GM12878 (cell line): Measurements from ENCODE around the gene RAB23. TPM values are rescaled to one million over a fixed set of nuclear protein-coding genes. Genes with fewer than 3 reads are reported as not detected.
A peak's percentile ranks its signal among the peaks of the same experiment; 100 is the strongest.

ENCODE experiments used
- ATAC-seq: fragments of 200-7000 bp; cut with Tn5 transposase; 3 replicates; pipeline ENCODE4 v1.9.1; 2020; ENCODE audit warnings: mild to moderate bottlenecking, moderate library complexity
- BruUV-seq: library from RNA; stranded (reverse); fragments of 400-500 nt; replicated peaks from 2 replicates; lab custom pipeline; 2021; lab: Mats Ljungman, UMichigan
- CTCF ChIA-PET: fragments of 300-600 bp; sonication (Branson Sonifier 250); formaldehyde crosslinking; extraction: SDS; loops from one replicate; lab custom pipeline; 2021; ENCODE audit warnings: inconsistent platforms; lab: Yijun Ruan, JAX
- POLR2A ChIA-PET: fragments of 350-600 bp; formaldehyde crosslinking; extraction: SDS; loops from one replicate; lab custom pipeline; 2021; ENCODE audit warnings: inconsistent platforms; lab: Charles Lee
- RAD21 ChIA-PET: fragments of 300-600 bp; sonication (Branson Sonifier 250); formaldehyde crosslinking; loops from one replicate; lab custom pipeline; 2023; ENCODE audit warnings: antibody characterized with exemption; ENCODE audit not compliant: unreplicated experiment; lab: Charles Lee
- SMC1A ChIA-PET: fragments of 300-600 bp; sonication (Branson Sonifier 250); formaldehyde crosslinking; loops from one replicate; lab custom pipeline; 2023; ENCODE audit not compliant: unreplicated experiment, uncharacterized antibody; lab: Charles Lee
- DNase-seq: peaks from one replicate; pipeline ENCODE4 v3.0.0-alpha.2; 2011; ENCODE audit warnings: low read depth, low spot score
- FAIRE-seq: peaks from 3 replicates; lab custom pipeline; 2011; peaks lifted over from hg19 to GRCh38; lab: Jason Lieb, UNC
- H2AFZ ChIP-seq: 2 replicates; pipeline ENCODE4 v1.6.0; 2011; ENCODE audit warnings: low read depth, low read length, control low read depth; ENCODE audit not compliant: control insufficient read depth
- H3K27ac ChIP-seq: 2 replicates; pipeline ENCODE4 v1.5.1; 2011; ENCODE audit warnings: control low read depth; ENCODE audit not compliant: control insufficient read depth, insufficient read depth
- H3K27me3 ChIP-seq, 2 experiments: replicated peaks in 1 of 2; 2 replicates each; pipeline versions ENCODE4 v1.6.0 to v1.6.1; 2011; ENCODE audit warnings: low read length in 1 of 2; ENCODE audit not compliant: control insufficient read depth in 2 of 2, insufficient read depth in 2 of 2
- H3K36me3 ChIP-seq, 2 experiments: 2 replicates each; pipeline ENCODE4 v1.5.1; 2011; ENCODE audit warnings: low read length in 1 of 2; ENCODE audit not compliant: control insufficient read depth in 2 of 2, insufficient read depth in 2 of 2
- H3K4me1 ChIP-seq: 2 replicates; pipeline ENCODE4 v1.6.1; 2011; ENCODE audit warnings: mild to moderate bottlenecking, low read length, moderate library complexity, mixed read lengths; ENCODE audit not compliant: control insufficient read depth, insufficient read depth
- H3K4me2 ChIP-seq: 2 replicates; pipeline ENCODE4 v1.6.0; 2011; ENCODE audit warnings: control low read depth; ENCODE audit not compliant: control insufficient read depth, insufficient read depth
- H3K4me3 ChIP-seq: fragments of 200-600 bp; sonication (generic); 2 replicates; pipeline ENCODE4 v1.5.1; 2016
- H3K79me2 ChIP-seq: 2 replicates; pipeline ENCODE4 v1.6.0; 2011; ENCODE audit warnings: low read length; ENCODE audit not compliant: control insufficient read depth, insufficient read depth
- H3K9ac ChIP-seq: 2 replicates; pipeline ENCODE4 v1.8.0; 2011; ENCODE audit warnings: low read length, control low read depth, mixed read lengths; ENCODE audit not compliant: control insufficient read depth, insufficient read depth
- H3K9me3 ChIP-seq: replicated peaks from 3 replicates; pipeline ENCODE4 v1.5.1; 2011; ENCODE audit warnings: mild to moderate bottlenecking, low read length; ENCODE audit not compliant: control insufficient read depth, insufficient read depth
- H4K20me1 ChIP-seq: 2 replicates; pipeline ENCODE4 v1.6.0; 2011; ENCODE audit not compliant: control insufficient read depth, insufficient read depth
- ASH2L ChIP-seq: fragments of 300-600, 200-600 bp; sonication (generic); IDR thresholded peaks from 2 replicates; pipeline ENCODE4 v1.6.1; 2017; ENCODE audit warnings: low read depth, mild to moderate bottlenecking, borderline replicate concordance
- CHD2 ChIP-seq: IDR thresholded peaks from 2 replicates; pipeline ENCODE4 v1.6.1; 2011; ENCODE audit warnings: low read depth, low read length, improper control_type of control experiment, borderline replicate concordance
- EED ChIP-seq: sonication (generic); IDR thresholded peaks from 2 replicates; pipeline ENCODE4 v1.6.1; 2016; ENCODE audit warnings: antibody characterized with exemption, low read depth
- ESRRA ChIP-seq: IDR thresholded peaks from 2 replicates; pipeline ENCODE4 v1.6.1; 2012; ENCODE audit warnings: mild to moderate bottlenecking, low read length, improper control_type of control experiment
- FOXK2 ChIP-seq: fragments of 450-650 bp; IDR thresholded peaks from 2 replicates; pipeline ENCODE4 v1.6.1; 2017; ENCODE audit warnings: mild to moderate bottlenecking, moderate library complexity
- GATAD2B ChIP-seq: fragments of 450-650 bp; conservative IDR thresholded peaks from 2 replicates; pipeline ENCODE4 v1.6.1; 2017; ENCODE audit warnings: low read depth, mild to moderate bottlenecking, moderate library complexity
- IKZF1 ChIP-seq: fragments of 450-650 bp; conservative IDR thresholded peaks from 2 replicates; pipeline ENCODE4 v1.6.1; 2017; ENCODE audit warnings: antibody characterized with exemption, mild to moderate bottlenecking
- MTA3 ChIP-seq: IDR thresholded peaks from 2 replicates; pipeline ENCODE4 v1.6.1; 2012; ENCODE audit warnings: low read length, inconsistent platforms, borderline replicate concordance
- MYB ChIP-seq: fragments of 150-350 bp; IDR thresholded peaks from 2 replicates; pipeline ENCODE4 v1.6.1; 2014; ENCODE audit warnings: mild to moderate bottlenecking, low read depth, low read length, borderline replicate concordance
- NFXL1 ChIP-seq: fragments of 450-650 bp; IDR thresholded peaks from 2 replicates; pipeline ENCODE4 v1.6.1; 2017; ENCODE audit warnings: antibody characterized with exemption, mild to moderate bottlenecking, borderline replicate concordance
- PBX3 ChIP-seq: IDR thresholded peaks from 2 replicates; pipeline ENCODE4 v1.6.1; 2011; ENCODE audit warnings: mild to moderate bottlenecking, low read depth, low read length, moderate library complexity; ENCODE audit not compliant: insufficient replicate concordance
- PML ChIP-seq: IDR thresholded peaks from 2 replicates; pipeline ENCODE4 v1.6.1; 2012; ENCODE audit warnings: low read length, inconsistent platforms
- POU2F2 ChIP-seq: IDR thresholded peaks from 3 replicates; pipeline ENCODE4 v1.6.1; 2011; ENCODE audit warnings: low read depth, mild to moderate bottlenecking, low read length, borderline replicate concordance
- RB1 ChIP-seq: fragments of 450-650 bp; formaldehyde crosslinking; IDR thresholded peaks from 2 replicates; pipeline ENCODE4 v1.6.1; 2017; ENCODE audit warnings: mild to moderate bottlenecking, borderline replicate concordance
- SMAD1 ChIP-seq: fragments of 450-650 bp; IDR thresholded peaks from 2 replicates; pipeline ENCODE4 v1.6.1; 2018; ENCODE audit warnings: mild to moderate bottlenecking, low read depth; ENCODE audit not compliant: partially characterized antibody
- SREBF2 ChIP-seq: IDR thresholded peaks from 2 replicates; pipeline ENCODE4 v1.6.1; 2012; ENCODE audit warnings: mild to moderate bottlenecking, low read length
- TAF1 ChIP-seq: IDR thresholded peaks from 2 replicates; pipeline ENCODE4 v1.6.1; 2011; ENCODE audit warnings: mild to moderate bottlenecking, low read depth, low read length, borderline replicate concordance
- ZBED1 ChIP-seq: IDR thresholded peaks from 2 replicates; pipeline ENCODE4 v1.6.1; 2016; ENCODE audit warnings: borderline replicate concordance
- WGBS: methylation state at CpG from one replicate; pipeline ENCODE4 v1.1.6; 2016; ENCODE audit warnings: low lambda C conversion rate; ENCODE audit not compliant: insufficient replicate concordance, insufficient coverage; ENCODE audit errors: missing lambda C conversion rate; 5-methylcytosine and 5-hydroxymethylcytosine counted together
- in situ Hi-C: fragments of 300-500 bp; cut with MboI; formaldehyde crosslinking; loops from 9 replicates; pipeline ENCODE4 v1.14.3; 2018; ENCODE audit warnings: mixed read lengths
- intact Hi-C: fragments of 100-400 bp; cut with micrococcal nuclease; formaldehyde crosslinking; loops from one replicate; pipeline ENCODE4 v1.14.2; 2022; ENCODE audit not compliant: unreplicated experiment
- polyA plus RNA-seq, 11 experiments: library from polyadenylated mRNA; depleted of rRNA in 4 of 11; unstranded in 6 of 11; stranded (reverse) in 5 of 11; fragments of >200 nt; fragmentation: Nextera tagmentation in 4 of 11; fragmentation: Illumina TruSeq in 1 of 11; extraction: Ambion mirVana in 4 of 11; extraction: Trizol in 1 of 11; gene quantifications; 1 replicate in 1 of 11; 2 replicates in 10 of 11; pipeline versions ENCODE4 v1.2.1 to v1.2.3, GENCODE V29; 2011 to 2016; ENCODE audit warnings: inconsistent platforms in 2 of 11, missing spikeins in 2 of 11, low read depth in 1 of 11
- total RNA-seq, 4 experiments: library from RNA; depleted of rRNA in 3 of 4; stranded (reverse); fragments of >200 nt in 3 of 4; fragmentation: Illumina TruSeq in 1 of 4; extraction: Trizol in 1 of 4; gene quantifications; 2 replicates each; pipeline versions ENCODE4 v1.2.1 to v1.2.3, GENCODE V29; 2013 to 2021
- TF ChIP-seq, protein P1 (sequence below): fragments of 450-650 bp; IDR thresholded peaks from 2 replicates; pipeline ENCODE4 v1.6.1; 2017; ENCODE audit warnings: mild to moderate bottlenecking

The RAB23 gene
- total and polyA plus RNA-seq, 10 of the 15 experiments (the other 5 are each of a cell fraction or from before 2014, with no cell fraction given): 0.80 to 6.0 (median 3.1) TPM

DNA sequence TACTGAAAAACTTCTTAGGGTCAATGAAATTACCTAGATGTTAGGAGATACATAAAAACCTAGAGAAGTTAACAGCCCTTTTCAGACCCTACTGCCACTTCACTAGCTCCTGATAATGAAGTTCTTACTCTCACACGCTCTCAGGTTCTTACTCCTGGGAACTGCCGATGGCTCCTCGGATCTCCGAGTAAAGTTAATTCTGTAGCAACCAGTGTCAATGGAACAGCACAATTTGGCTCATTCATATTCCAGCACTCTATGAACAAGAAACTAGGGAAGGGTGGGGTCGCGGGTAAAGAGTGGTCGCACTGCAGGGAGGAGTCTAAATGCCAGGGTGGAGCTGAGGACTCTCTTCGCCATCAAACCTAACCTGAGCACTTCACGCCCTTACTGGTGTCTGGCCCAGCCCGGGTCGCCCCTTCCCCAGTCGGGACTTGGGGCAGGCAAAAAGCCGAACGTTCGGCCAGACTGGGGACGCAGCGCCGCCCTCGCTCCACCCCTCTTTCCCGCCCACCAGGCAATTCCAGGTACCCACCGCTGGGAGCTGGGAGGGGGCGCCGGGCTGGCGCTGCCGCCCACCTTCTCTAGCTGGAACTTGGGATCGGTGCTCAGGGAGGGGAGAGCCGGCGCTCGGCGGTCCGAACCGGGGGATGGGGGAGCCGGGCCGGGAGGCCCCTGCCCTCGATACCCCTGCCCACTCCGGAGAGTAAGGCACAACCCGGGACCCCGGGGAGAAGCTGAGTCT, 744 bp downstream of the RAB23 start (continued):
- TF ChIP-seq, protein P1, sequence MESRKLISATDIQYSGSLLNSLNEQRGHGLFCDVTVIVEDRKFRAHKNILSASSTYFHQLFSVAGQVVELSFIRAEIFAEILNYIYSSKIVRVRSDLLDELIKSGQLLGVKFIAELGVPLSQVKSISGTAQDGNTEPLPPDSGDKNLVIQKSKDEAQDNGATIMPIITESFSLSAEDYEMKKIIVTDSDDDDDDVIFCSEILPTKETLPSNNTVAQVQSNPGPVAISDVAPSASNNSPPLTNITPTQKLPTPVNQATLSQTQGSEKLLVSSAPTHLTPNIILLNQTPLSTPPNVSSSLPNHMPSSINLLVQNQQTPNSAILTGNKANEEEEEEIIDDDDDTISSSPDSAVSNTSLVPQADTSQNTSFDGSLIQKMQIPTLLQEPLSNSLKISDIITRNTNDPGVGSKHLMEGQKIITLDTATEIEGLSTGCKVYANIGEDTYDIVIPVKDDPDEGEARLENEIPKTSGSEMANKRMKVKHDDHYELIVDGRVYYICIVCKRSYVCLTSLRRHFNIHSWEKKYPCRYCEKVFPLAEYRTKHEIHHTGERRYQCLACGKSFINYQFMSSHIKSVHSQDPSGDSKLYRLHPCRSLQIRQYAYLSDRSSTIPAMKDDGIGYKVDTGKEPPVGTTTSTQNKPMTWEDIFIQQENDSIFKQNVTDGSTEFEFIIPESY: no peak
- TF ChIP-seq TAF1 (no peak), PML (no peak), FOXK2 (no peak), SMAD1 (no peak), CHD2 (no peak), EED (peak; percentile 68; the same call in 1 of the 2 replicates), RB1 (no peak), NFXL1 (no peak)

DNA sequence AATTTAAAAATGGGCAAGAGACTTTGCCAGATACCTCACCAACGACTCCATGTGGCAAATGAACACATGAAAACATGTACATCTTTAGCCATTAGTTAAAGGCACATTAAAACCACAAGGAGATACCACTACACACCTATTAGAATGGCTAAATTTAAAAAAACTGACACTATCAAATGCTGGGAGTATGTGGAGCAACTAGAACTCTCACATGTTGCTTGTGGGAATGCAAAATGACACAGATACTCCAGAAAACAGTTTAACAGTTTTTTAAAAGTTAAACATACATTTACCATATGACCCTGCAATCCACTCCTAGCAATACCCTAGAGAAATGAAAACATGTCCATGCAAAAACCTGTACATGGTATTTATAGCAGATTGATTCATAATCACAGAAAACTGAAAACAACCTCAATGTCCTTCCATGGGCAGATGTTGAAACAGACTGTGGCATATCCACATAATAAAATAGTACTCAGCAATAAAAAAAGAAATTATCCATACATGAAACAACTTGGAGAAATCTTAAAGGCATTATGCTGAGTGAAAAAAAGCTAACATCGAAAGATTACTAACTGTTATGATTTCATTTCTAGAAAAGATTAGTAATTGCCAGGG, 1.9 kb downstream of the RAB23 start:
- FAIRE-seq: no peak
- no TSS peak for BruUV-seq
- Histone ChIP-seq H3K36me3 (no peaks in the 10 kb centered on the region), H3K4me2 (no peak overlapping the region), H3K4me3 (peak overlapping the region; percentile 37; the same call in 1 of the 2 replicates), H3K79me2 (peaks cover 7% of the 10 kb centered on the region), H2AFZ (no peak overlapping the region), H3K9ac (no peak overlapping the region), H3K27ac (no peak overlapping the region), H4K20me1 (no peaks in the 10 kb centered on the region), H3K27me3 (no peaks in the 10 kb centered on the region), H3K9me3 (peaks cover 3% of the 10 kb centered on the region; the same call in 1 of the 3 replicates), H3K4me1 (no peaks in the 10 kb centered on the region)
- ATAC-seq: no peak
- ChIA-PET CTCF (interaction anchor here (1.1 kb wide), 1 partner anchor 13 kb away, joined by 4 read pairs; no protein-coding TSS in a partner anchor), POLR2A (interaction anchor here (1.1 kb wide), 1 partner anchor 48 kb away, joined by 3 read pairs; the partner anchor contains the start of gene BAG2), SMC1A (no interaction called here), RAD21 (interaction anchor here (1.0 kb wide), 1 partner anchor 16 kb away, joined by 6 read pairs; no protein-coding TSS in a partner anchor)
- intact Hi-C loops: loop anchor here (2.0 kb wide), 1 partner anchor 97 kb away; the partner anchor contains the start of gene PRIM2
- no peak for DNase-seq
- 67% methylated on average over 2 of the region's 2 CpGs for WGBS
- in situ Hi-C loops: no loop called here
- no peak for TF ChIP-seq POU2F2
- no peak for TF ChIP-seq PBX3
- TF ChIP-seq TAF1: no peak
- TF ChIP-seq ESRRA: no peak
- TF ChIP-seq IKZF1: no peak
- TF ChIP-seq MTA3: no peak
- no peak for TF ChIP-seq SREBF2
- TF ChIP-seq MYB: no peak
- TF ChIP-seq ASH2L: no peak
- no peak for TF ChIP-seq GATAD2B
- TF ChIP-seq ZBED1: no peak
